Smooth muscle cell (in vitro differentiated cells): ENCODE data around the gene STXBP5. TPM values are rescaled to one million over a fixed set of nuclear protein-coding genes. Genes with fewer than 3 reads are reported as not detected.

Experiments used
- DNase-seq: peaks from one replicate; lab custom pipeline; 2025; ENCODE audit not compliant: unreplicated experiment; lab: John Stamatoyannopoulos, UW
- H2AFZ ChIP-seq: fragments of 200-600 bp; sonication (generic); 2 replicates; pipeline ENCODE4 v1.6.0; 2016; ENCODE audit warnings: antibody characterized with exemption, low read depth, mild to moderate bottlenecking
- H3F3A ChIP-seq: fragments of 200-600 bp; sonication (generic); 2 replicates; pipeline ENCODE4 v1.6.0; 2017; ENCODE audit warnings: antibody characterized with exemption, low read depth
- H3K27ac ChIP-seq: fragments of 200-600 bp; sonication (generic); 2 replicates; pipeline ENCODE4 v1.5.1; 2016; ENCODE audit warnings: low read depth, mild to moderate bottlenecking
- H3K27me3 ChIP-seq: fragments of 200-600 bp; sonication (generic); 2 replicates; pipeline ENCODE4 v1.6.1; 2016; ENCODE audit warnings: low read depth, mild to moderate bottlenecking
- H3K36me3 ChIP-seq: fragments of 200-600 bp; sonication (generic); 2 replicates; pipeline ENCODE4 v1.5.1; 2016; ENCODE audit warnings: low read depth
- H3K4me1 ChIP-seq: fragments of 200-600 bp; sonication (generic); 2 replicates; pipeline ENCODE4 v1.5.1; 2016; ENCODE audit warnings: low read depth
- H3K4me2 ChIP-seq: fragments of 200-600 bp; sonication (generic); 2 replicates; pipeline ENCODE4 v1.6.0; 2016; ENCODE audit warnings: mild to moderate bottlenecking
- H3K4me3 ChIP-seq: fragments of 200-600 bp; sonication (generic); 2 replicates; pipeline ENCODE4 v1.5.1; 2016; ENCODE audit warnings: mild to moderate bottlenecking
- H3K79me2 ChIP-seq: fragments of 200-600 bp; sonication (generic); 2 replicates; pipeline ENCODE4 v1.6.0; 2016; ENCODE audit warnings: low read depth, mild to moderate bottlenecking
- H3K9ac ChIP-seq: fragments of 200-600 bp; sonication (generic); 2 replicates; pipeline ENCODE4 v1.6.0; 2016; ENCODE audit warnings: low read depth
- H3K9me3 ChIP-seq: fragments of 200-600 bp; sonication (generic); replicated peaks from 2 replicates; pipeline ENCODE4 v1.5.1; 2016; ENCODE audit warnings: low read depth
- H4K20me1 ChIP-seq: fragments of 200-600 bp; sonication (generic); 2 replicates; pipeline ENCODE4 v1.6.0; 2016; ENCODE audit warnings: low read depth
- WGBS: methylation state at CpG from one replicate; pipeline ENCODE4 v1.1.7; 2016; ENCODE audit warnings: low lambda C conversion rate; 5-methylcytosine and 5-hydroxymethylcytosine counted together
- polyA plus RNA-seq: library from polyadenylated mRNA; unstranded; fragments of >200 nt; fragmentation: Nextera tagmentation; extraction: Ambion mirVana; gene quantifications from 2 replicates; pipeline ENCODE4 v1.2.1, GENCODE V29; 2016
- total RNA-seq: library from RNA; depleted of rRNA; stranded (reverse); fragments of >200 nt; gene quantifications from 2 replicates; pipeline ENCODE4 v1.2.3, GENCODE V29; 2014
- TF ChIP-seq, protein P1 (sequence below): fragments of 200-600 bp; sonication (generic); IDR thresholded peaks from 2 replicates; pipeline ENCODE4 v1.5.1; 2017; ENCODE audit warnings: borderline replicate concordance, mild to moderate bottlenecking, antibody characterized with exemption; ENCODE audit not compliant: insufficient read depth, poor library complexity, severe bottlenecking

The STXBP5 gene
- total and polyA plus RNA-seq, 2 experiments from 2014 or later = 8.8 to 25.2 TPM

DNA sequence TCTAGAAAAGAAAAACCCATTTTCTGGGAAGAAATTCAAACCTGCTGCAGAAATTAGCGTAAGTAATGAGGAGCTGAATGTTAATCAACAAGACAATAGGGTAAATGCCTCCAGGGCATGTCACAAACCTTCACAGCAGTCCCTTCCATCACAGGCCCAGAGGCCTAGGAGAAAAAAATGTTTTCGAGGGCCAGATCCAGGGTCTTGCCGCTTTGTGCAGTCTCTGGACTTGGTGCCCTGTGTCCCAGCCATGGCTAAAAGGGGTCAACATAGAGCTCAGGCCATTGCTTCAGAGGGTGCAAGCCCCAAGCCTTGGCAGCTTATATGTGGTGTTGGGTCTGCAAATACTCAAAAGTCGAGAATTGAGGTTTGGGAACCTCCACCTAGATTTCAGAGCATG is 99.8 kb downstream of the STXBP5 start:
- WGBS = 96% methylated on average over 4 of the region's 4 CpGs
- TF ChIP-seq, protein P1, sequence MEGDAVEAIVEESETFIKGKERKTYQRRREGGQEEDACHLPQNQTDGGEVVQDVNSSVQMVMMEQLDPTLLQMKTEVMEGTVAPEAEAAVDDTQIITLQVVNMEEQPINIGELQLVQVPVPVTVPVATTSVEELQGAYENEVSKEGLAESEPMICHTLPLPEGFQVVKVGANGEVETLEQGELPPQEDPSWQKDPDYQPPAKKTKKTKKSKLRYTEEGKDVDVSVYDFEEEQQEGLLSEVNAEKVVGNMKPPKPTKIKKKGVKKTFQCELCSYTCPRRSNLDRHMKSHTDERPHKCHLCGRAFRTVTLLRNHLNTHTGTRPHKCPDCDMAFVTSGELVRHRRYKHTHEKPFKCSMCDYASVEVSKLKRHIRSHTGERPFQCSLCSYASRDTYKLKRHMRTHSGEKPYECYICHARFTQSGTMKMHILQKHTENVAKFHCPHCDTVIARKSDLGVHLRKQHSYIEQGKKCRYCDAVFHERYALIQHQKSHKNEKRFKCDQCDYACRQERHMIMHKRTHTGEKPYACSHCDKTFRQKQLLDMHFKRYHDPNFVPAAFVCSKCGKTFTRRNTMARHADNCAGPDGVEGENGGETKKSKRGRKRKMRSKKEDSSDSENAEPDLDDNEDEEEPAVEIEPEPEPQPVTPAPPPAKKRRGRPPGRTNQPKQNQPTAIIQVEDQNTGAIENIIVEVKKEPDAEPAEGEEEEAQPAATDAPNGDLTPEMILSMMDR = no peak
- Histone ChIP-seq H3K36me3 (peaks cover 18% of the 10 kb centered on the region), H4K20me1 (no peaks in the 10 kb centered on the region), H3K4me2 (no peak overlapping the region), H3K9ac (no peak overlapping the region), H2AFZ (no peak overlapping the region), H3F3A (no peaks in the 10 kb centered on the region), H3K4me3 (no peak overlapping the region), H3K27ac (no peak overlapping the region), H3K9me3 (no peaks in the 10 kb centered on the region), H3K4me1 (no peaks in the 10 kb centered on the region), H3K79me2 (no peaks in the 10 kb centered on the region), H3K27me3 (no peaks in the 10 kb centered on the region)
- DNase-seq = no peak

DNA sequence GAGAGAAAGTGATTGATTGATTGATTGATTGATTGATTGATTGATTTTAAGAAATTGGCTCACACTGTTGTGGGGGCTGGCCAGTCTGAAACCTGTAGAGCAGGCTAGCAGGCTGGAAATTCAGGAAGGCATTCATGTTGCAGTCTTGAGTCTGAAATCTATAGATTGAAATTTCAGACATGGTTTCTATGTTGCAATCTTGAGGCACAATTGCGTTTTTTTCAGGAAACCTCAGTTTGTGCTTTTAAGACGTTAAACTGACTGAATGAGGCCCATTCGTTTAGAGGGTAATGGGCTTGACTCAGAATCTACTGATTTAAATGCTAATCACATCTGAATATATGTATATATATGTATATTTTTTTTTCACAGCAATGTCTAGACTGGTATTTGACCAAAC is 106.3 kb downstream of the STXBP5 start:
- Histone ChIP-seq H3K79me2 (no peaks in the 10 kb centered on the region), H2AFZ (no peak overlapping the region), H4K20me1 (no peaks in the 10 kb centered on the region), H3K27ac (no peak overlapping the region), H3K9me3 (no peaks in the 10 kb centered on the region), H3K4me3 (no peak overlapping the region), H3K4me1 (no peaks in the 10 kb centered on the region), H3K36me3 (peaks cover 7% of the 10 kb centered on the region), H3K27me3 (no peaks in the 10 kb centered on the region), H3K9ac (no peak overlapping the region), H3K4me2 (no peak overlapping the region), H3F3A (no peaks in the 10 kb centered on the region)
- DNase-seq = no peak
- TF ChIP-seq, protein P1 = no peak
- 84% methylated on average over 3 of the region's 3 CpGs for WGBS

DNA sequence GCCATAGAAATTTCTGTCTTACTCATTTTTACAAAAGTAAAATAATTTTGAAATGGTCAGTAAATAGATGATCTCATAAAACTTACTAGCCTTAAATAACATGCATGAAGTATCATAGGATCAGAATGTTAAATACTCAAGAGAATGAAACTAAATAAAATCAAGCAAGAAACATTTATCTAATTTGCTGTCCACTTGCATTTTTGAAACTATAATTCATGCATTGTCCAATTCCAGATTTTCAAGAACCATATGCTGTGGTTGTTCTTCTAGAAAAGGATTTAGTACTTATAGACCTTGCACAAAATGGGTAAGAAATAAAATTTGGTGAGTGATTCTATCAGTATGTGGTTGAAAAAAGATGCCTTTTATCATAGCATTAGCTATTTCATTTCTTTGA is 107.0 kb downstream of the STXBP5 start:
- Histone ChIP-seq H4K20me1 (no peaks in the 10 kb centered on the region), H3K4me1 (no peaks in the 10 kb centered on the region), H3K79me2 (no peaks in the 10 kb centered on the region), H3K9ac (no peak overlapping the region), H3K27me3 (no peaks in the 10 kb centered on the region), H3K9me3 (no peaks in the 10 kb centered on the region), H3K36me3 (peaks cover 9% of the 10 kb centered on the region), H2AFZ (no peak overlapping the region), H3K4me3 (no peak overlapping the region), H3K4me2 (no peak overlapping the region), H3K27ac (no peak overlapping the region), H3F3A (no peaks in the 10 kb centered on the region)
- TF ChIP-seq, protein P1 = no peak
- no peak for DNase-seq

DNA sequence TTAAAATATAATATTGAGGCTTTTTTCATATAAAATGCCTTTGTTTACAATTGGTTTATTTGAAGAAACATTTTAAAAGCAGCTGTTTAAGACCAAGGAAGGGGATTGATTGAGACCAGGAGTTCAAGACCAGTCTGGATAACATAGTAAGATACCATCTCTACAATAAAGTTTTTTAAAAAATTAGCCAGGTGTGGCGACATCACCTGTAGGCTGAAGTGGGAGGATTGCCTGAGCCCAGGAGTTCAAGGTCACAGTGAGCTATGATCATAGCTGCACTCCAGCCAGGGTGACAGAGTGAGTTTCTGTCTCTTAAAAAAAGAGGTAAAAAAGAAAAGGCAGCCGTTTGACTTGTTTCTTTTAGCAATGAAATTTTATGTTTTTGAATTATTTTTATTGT is 117.0 kb downstream of the STXBP5 start:
- Histone ChIP-seq H3K4me3 (no peak overlapping the region), H3F3A (no peaks in the 10 kb centered on the region), H3K9me3 (no peaks in the 10 kb centered on the region), H3K27me3 (no peaks in the 10 kb centered on the region), H3K36me3 (peaks cover 4% of the 10 kb centered on the region), H3K4me2 (no peak overlapping the region), H4K20me1 (no peaks in the 10 kb centered on the region), H2AFZ (no peak overlapping the region), H3K79me2 (no peaks in the 10 kb centered on the region), H3K9ac (no peak overlapping the region), H3K27ac (no peak overlapping the region), H3K4me1 (no peaks in the 10 kb centered on the region)
- TF ChIP-seq, protein P1 = no peak
- WGBS = 86% methylated on average over 2 of the region's 2 CpGs
- DNase-seq = no peak
